CD4-positive, alpha-beta T cell (primary cell): ENCODE data around the gene RASD1. TPM values are rescaled to one million over a fixed set of nuclear protein-coding genes. Genes with fewer than 3 reads are reported as not detected.
A peak's percentile ranks its signal among the peaks of the same experiment; 100 is the strongest.

Experiments used
- ATAC-seq: fragments of 200-7000 bp; cut with Tn5 transposase; one replicate; pipeline ENCODE4 v1.10.0; 2022; ENCODE audit warnings: mild to moderate bottlenecking; ENCODE audit not compliant: poor library complexity
- CTCF ChIA-PET: fragments of 350-600 bp; sonication (Branson Sonifier 250); formaldehyde crosslinking; loops from one replicate; lab custom pipeline; 2021; ENCODE audit warnings: antibody characterized with exemption, inconsistent platforms; lab: Charles Lee
- POLR2A ChIA-PET: fragments of 350-600 bp; sonication (Branson Sonifier 250); formaldehyde crosslinking; loops from one replicate; lab custom pipeline; 2021; ENCODE audit warnings: antibody characterized with exemption, inconsistent platforms; lab: Charles Lee
- DNase-seq, 14 experiments: peaks; one replicate each; pipeline ENCODE4 v3.0.0-alpha.2; 2013 to 2020; ENCODE audit warnings: mixed read lengths in 2 of 14
- H3K27ac ChIP-seq, 2 donors: one replicate each; pipeline versions ENCODE4 v1.5.1 to v1.7.0; 2013; ENCODE audit warnings: low read length in 2 of 2, low read depth in 1 of 2, mild to moderate bottlenecking in 1 of 2
- H3K27me3 ChIP-seq, 2 experiments: 1 replicate in 1 of 2; 2 replicates in 1 of 2; pipeline versions ENCODE4 v1.6.1 to v1.7.0; 2013; ENCODE audit warnings: low read length in 2 of 2, control low read depth in 1 of 2, mild to moderate bottlenecking in 1 of 2, moderate library complexity in 1 of 2; ENCODE audit not compliant: insufficient read depth in 2 of 2, control insufficient read depth in 1 of 2
- H3K36me3 ChIP-seq: one replicate; pipeline ENCODE4 v1.6.1; 2013; ENCODE audit warnings: low read length, control low read depth; ENCODE audit not compliant: insufficient read depth
- H3K4me1 ChIP-seq: one replicate; pipeline ENCODE4 v1.6.1; 2013; ENCODE audit warnings: low read length, control low read depth; ENCODE audit not compliant: insufficient read depth
- H3K4me3 ChIP-seq: one replicate; pipeline ENCODE4 v1.5.1; 2013; ENCODE audit warnings: mild to moderate bottlenecking, low read length, moderate library complexity
- H3K9me3 ChIP-seq, 2 experiments: 1 replicate in 1 of 2; 2 replicates in 1 of 2; pipeline versions ENCODE4 v1.6.1 to v1.7.0; 2013; ENCODE audit warnings: low read length in 2 of 2, mild to moderate bottlenecking in 2 of 2, control low read depth in 1 of 2, moderate library complexity in 1 of 2; ENCODE audit not compliant: control insufficient read depth in 1 of 2, insufficient read depth in 1 of 2
- H3K27ac Mint-ChIP-seq: one replicate; pipeline ENCODE4 v1.8.0; 2020; ENCODE audit warnings: mixed read lengths
- H3K27me3 Mint-ChIP-seq: one replicate; pipeline ENCODE4 v1.8.0; 2021; ENCODE audit warnings: mixed read lengths
- H3K36me3 Mint-ChIP-seq: one replicate; pipeline ENCODE4 v1.8.0; 2021; ENCODE audit warnings: low read depth, mixed read lengths
- H3K4me1 Mint-ChIP-seq: one replicate; pipeline ENCODE4 v1.8.0; 2021; ENCODE audit warnings: low read depth, mixed read lengths
- H3K4me3 Mint-ChIP-seq: one replicate; pipeline ENCODE4 v1.8.0; 2020; ENCODE audit warnings: mild to moderate bottlenecking, mixed read lengths
- H3K9me3 Mint-ChIP-seq: one replicate; pipeline ENCODE4 v1.8.0; 2020; ENCODE audit warnings: mixed read lengths
- intact Hi-C, 2 experiments: fragments of 100-400 bp; cut with DNase I in 1 of 2; cut with micrococcal nuclease in 1 of 2; formaldehyde crosslinking; loops; one replicate each; pipeline versions ENCODE4 v1.15.1 to v1.9.0; 2023 to 2025; cut with DNase I, micrococcal nuclease
- total RNA-seq, 174 experiments: library from RNA in 2 of 174; stranded (reverse) in 2 of 174; gene quantifications; one replicate each; pipeline ENCODE4 v1.2.3 and lab custom pipeline; 2021 to 2026
- TF ChIP-seq, protein P1 (sequence below): fragments of 200-600 bp; IDR thresholded peaks from one replicate; pipeline ENCODE4 v1.8.0; 2022; ENCODE audit warnings: antibody characterized with exemption, mild to moderate bottlenecking

The RASD1 gene
- total RNA-seq, 2 experiments from 2014 or later: 1.8 to 2.0 TPM

GRCh38 chr17:17484451-17484899 lies 11.7 kb downstream of the RASD1 start:
- no peaks in the 10 kb centered on the region for H3K9me3 Mint-ChIP-seq
- Histone ChIP-seq H3K4me3 (no peak overlapping the region), H3K36me3 (peaks cover 25% of the 10 kb centered on the region), H3K4me1 (peaks cover 23% of the 10 kb centered on the region), H3K27me3 (no peaks in the 10 kb centered on the region), H3K9me3 (no peaks in the 10 kb centered on the region), H3K27ac (no peak overlapping the region)
- ChIA-PET CTCF (interaction anchor here (1.7 kb wide), 1 partner anchor 12 kb away, joined by 6 read pairs; no protein-coding TSS in a partner anchor), POLR2A (no interaction called here)
- H3K4me3 Mint-ChIP-seq: no peak overlapping the region
- TF ChIP-seq, protein P1, sequence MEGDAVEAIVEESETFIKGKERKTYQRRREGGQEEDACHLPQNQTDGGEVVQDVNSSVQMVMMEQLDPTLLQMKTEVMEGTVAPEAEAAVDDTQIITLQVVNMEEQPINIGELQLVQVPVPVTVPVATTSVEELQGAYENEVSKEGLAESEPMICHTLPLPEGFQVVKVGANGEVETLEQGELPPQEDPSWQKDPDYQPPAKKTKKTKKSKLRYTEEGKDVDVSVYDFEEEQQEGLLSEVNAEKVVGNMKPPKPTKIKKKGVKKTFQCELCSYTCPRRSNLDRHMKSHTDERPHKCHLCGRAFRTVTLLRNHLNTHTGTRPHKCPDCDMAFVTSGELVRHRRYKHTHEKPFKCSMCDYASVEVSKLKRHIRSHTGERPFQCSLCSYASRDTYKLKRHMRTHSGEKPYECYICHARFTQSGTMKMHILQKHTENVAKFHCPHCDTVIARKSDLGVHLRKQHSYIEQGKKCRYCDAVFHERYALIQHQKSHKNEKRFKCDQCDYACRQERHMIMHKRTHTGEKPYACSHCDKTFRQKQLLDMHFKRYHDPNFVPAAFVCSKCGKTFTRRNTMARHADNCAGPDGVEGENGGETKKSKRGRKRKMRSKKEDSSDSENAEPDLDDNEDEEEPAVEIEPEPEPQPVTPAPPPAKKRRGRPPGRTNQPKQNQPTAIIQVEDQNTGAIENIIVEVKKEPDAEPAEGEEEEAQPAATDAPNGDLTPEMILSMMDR: no peak
- intact Hi-C loops: no loop called here
- peaks cover 47% of the 10 kb centered on the region for H3K4me1 Mint-ChIP-seq
- DNase-seq: no peak
- ATAC-seq: no peak
- H3K27me3 Mint-ChIP-seq: no peaks in the 10 kb centered on the region
- H3K27ac Mint-ChIP-seq: no peak overlapping the region
- H3K36me3 Mint-ChIP-seq: peaks cover 55% of the 10 kb centered on the region

DNA sequence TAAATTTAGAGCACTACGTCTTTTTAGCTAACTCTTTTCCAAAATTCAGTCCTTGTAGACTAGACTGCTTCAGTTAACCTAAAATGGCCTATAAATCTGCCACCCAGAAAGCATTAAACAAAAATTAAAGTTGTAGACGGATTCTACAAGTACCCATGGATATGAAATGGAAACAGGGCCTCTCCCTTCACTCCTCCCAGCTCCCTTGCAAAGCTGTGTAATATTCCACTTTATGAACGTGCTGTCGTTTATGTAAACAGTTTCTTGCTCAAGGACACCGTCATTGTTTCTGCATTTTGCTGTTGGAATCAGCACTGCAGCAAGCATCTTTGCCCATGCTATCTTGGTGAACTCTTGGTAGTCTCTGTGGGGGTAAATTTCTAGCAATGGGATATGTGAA lies 14.3 kb downstream of the RASD1 start:
- no peak overlapping the region for H3K27ac ChIP-seq
- Mint-ChIP-seq H3K27ac (no peak overlapping the region), H3K27me3 (no peaks in the 10 kb centered on the region), H3K4me1 (peaks cover 70% of the 10 kb centered on the region), H3K36me3 (peaks cover 42% of the 10 kb centered on the region), H3K4me3 (no peak overlapping the region), H3K9me3 (no peaks in the 10 kb centered on the region)
- H3K9me3 ChIP-seq: no peaks in the 10 kb centered on the region
- TF ChIP-seq, protein P1: no peak
- no peaks in the 10 kb centered on the region for H3K27me3 ChIP-seq
- intact Hi-C loops: no loop called here
- no peak for ATAC-seq
- no peak for DNase-seq
- POLR2A ChIA-PET: interaction anchor here (0.7 kb wide), 1 partner anchor 14 kb away, joined by 3 read pairs; no protein-coding TSS in a partner anchor
- CTCF ChIA-PET: no interaction called here
- peaks cover 43% of the 10 kb centered on the region for H3K4me1 ChIP-seq
- H3K4me3 ChIP-seq: no peak overlapping the region
- H3K36me3 ChIP-seq: peaks cover 15% of the 10 kb centered on the region

GRCh38 chr17:17480593-17481148 lies 15.5 kb downstream of the RASD1 start:
- Histone ChIP-seq H3K4me3 (no peak overlapping the region), H3K4me1 (peaks cover 49% of the 10 kb centered on the region), H3K36me3 (peaks cover 15% of the 10 kb centered on the region), H3K9me3 (no peaks in the 10 kb centered on the region), H3K27ac (no peak overlapping the region), H3K27me3 (no peaks in the 10 kb centered on the region)
- intact Hi-C loops: no loop called here
- H3K9me3 Mint-ChIP-seq: no peaks in the 10 kb centered on the region
- TF ChIP-seq, protein P1: no peak
- peaks cover 38% of the 10 kb centered on the region for H3K36me3 Mint-ChIP-seq
- ChIA-PET CTCF (interaction anchor here (1.3 kb wide), 1 partner anchor 16 kb away, joined by 4 read pairs; no protein-coding TSS in a partner anchor), POLR2A (interaction anchor here (1.1 kb wide), 1 partner anchor 17 kb away, joined by 3 read pairs; no protein-coding TSS in a partner anchor)
- H3K27ac Mint-ChIP-seq: peak overlapping the region; percentile 7
- H3K27me3 Mint-ChIP-seq: no peaks in the 10 kb centered on the region
- DNase-seq (no peak), ATAC-seq (no peak)
- H3K4me3 Mint-ChIP-seq: no peak overlapping the region
- H3K4me1 Mint-ChIP-seq: peaks cover 72% of the 10 kb centered on the region
